ENCODE data around the gene PTCRA.

DNA sequence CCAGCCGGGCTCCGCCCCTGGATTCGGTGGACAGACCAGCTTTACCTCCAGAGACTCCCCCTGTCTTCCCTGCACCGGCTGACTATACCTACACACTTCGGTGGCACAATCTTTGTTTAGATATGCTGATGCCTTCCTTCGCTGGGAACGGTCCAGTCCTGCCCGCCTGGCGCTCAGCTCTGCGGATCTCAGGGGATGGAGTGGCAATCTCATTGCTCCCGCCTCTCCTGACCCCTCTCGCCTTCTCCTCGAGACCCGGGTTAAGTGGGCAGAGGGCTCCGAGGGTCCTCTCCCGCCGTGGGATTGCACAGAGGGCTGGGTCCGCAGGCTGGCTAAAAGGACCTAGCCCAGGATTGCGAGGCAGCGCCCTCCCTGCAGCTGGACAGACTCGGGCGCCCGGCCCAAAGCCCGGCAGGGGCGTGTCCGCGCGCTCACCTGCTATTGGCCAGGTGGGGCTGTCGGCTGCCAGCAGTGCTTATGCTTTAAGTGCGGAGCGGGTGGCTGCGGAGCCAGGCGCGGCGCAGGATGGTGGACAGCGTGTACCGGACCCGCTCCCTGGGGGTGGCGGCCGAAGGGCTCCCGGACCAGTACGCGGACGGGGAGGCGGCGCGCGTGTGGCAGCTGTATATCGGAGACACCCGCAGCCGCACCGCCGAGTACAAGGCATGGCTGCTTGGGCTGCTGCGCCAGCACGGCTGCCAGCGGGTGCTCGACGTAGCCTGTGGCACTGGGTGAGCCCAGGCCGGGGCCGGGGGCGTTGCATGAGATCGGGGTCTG, 44.6 kb downstream of the PTCRA start, which contains the start of gene GNMT:
- TF ChIP-seq, protein P1, sequence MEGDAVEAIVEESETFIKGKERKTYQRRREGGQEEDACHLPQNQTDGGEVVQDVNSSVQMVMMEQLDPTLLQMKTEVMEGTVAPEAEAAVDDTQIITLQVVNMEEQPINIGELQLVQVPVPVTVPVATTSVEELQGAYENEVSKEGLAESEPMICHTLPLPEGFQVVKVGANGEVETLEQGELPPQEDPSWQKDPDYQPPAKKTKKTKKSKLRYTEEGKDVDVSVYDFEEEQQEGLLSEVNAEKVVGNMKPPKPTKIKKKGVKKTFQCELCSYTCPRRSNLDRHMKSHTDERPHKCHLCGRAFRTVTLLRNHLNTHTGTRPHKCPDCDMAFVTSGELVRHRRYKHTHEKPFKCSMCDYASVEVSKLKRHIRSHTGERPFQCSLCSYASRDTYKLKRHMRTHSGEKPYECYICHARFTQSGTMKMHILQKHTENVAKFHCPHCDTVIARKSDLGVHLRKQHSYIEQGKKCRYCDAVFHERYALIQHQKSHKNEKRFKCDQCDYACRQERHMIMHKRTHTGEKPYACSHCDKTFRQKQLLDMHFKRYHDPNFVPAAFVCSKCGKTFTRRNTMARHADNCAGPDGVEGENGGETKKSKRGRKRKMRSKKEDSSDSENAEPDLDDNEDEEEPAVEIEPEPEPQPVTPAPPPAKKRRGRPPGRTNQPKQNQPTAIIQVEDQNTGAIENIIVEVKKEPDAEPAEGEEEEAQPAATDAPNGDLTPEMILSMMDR (IDR thresholded peaks at IDR 0.05) = no peak
- TF ChIP-seq EZH2 (IDR thresholded peaks at IDR 0.05) = peak; percentile 73
